Stimulated activated CD4-positive, alpha-beta T cell treated with anti-CD3 and anti-CD28 coated beads, Interleukin-1b, Interleukin-23, amount 100 ng/mL, for 48 hours (primary cell): ENCODE measurements around the gene SERTAD3.

Experiments
- DNase-seq: peaks from one replicate; pipeline ENCODE4 v3.0.0-alpha.2; 2020

SERTAD3 gene

GRCh38 chr19:40407714-40408597 is 36.2 kb downstream of the SERTAD3 start:
- no peak for DNase-seq

- peak; percentile 81 for DNase-seq
These were observed 40.7 kb downstream of the SERTAD3 start for GRCh38 chr19:40403262-40403984.

GRCh38 chr19:40400559-40400958 is 43.6 kb downstream of the SERTAD3 start:
- no peak for DNase-seq

GRCh38 chr19:40398417-40399131 is 45.6 kb downstream of the SERTAD3 start:
- peak; percentile 78 for DNase-seq

- DNase-seq, result no peak
These were observed 46.6 kb downstream of the SERTAD3 start for GRCh38 chr19:40397568-40397906.

GRCh38 chr19:40396886-40397567 is 47.1 kb downstream of the SERTAD3 start:
- DNase-seq, result no peak

- DNase-seq, result no peak
These were observed 48.2 kb downstream of the SERTAD3 start for GRCh38 chr19:40395956-40396355.

- DNase-seq, result no peak
These were observed 49.3 kb downstream of the SERTAD3 start for GRCh38 chr19:40394816-40395210.

- DNase-seq, result no peak
These were observed 50.0 kb downstream of the SERTAD3 start for GRCh38 chr19:40393894-40394815.

- DNase-seq, result no peak
These were observed 51.1 kb downstream of the SERTAD3 start for GRCh38 chr19:40392894-40393517.

- no peak for DNase-seq
These were observed 52.0 kb downstream of the SERTAD3 start for GRCh38 chr19:40392123-40392522.
